Activated CD8-positive, alpha-beta memory T cell treated with anti-CD3 and anti-CD28 coated beads for 48 hours (primary cell): ENCODE results near the gene PRXL2A.
A peak's percentile ranks its signal among the peaks of the same experiment; 100 is the strongest.
"Not testable (repeated sequence)": the region's sequence is repeated elsewhere in the genome, so short reads cannot be mapped to it uniquely, and the experiment has no call there.

ENCODE experiments used
- DNase-seq, 3 experiments: peaks; one replicate each; pipeline ENCODE4 v3.0.0-alpha.2; 2020; ENCODE audit warnings: low read depth in 2 of 3, low spot score in 2 of 3

PRXL2A gene

GRCh38 chr10:80408242-80409101, at the start of gene PRXL2A:
Gene PRXL2A, plus strand, starts transcription at chr10:80408551. Its CDS starts 11,917 bp downstream, at chr10:80420468.
- peak; percentile 61 to 83 (median 69) for DNase-seq

GRCh38 chr10:80358925-80359324, 49.4 kb upstream of the PRXL2A start:
- not testable (repeated sequence) for DNase-seq

- DNase-seq, result no peak
These were observed 48.7 kb upstream of the PRXL2A start for GRCh38 chr10:80359644-80360043.

DNA sequence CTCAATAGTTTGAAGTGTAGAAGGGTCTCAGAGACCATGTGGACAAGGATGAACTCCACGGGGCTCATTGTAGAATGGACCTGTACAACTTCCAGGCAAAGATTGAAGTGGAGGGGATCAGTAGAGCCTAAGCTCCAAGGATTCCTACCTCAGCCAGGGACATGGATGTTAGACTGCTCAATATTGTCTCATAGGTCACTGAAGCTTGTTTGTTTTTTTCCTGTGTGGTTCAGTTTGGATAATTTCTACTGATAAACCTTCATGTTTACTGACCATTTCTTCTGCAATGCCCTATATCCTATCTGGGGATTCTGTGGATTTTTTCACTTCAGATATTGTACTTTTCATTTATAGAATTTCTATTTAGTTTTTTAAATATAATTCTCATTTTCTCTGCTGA, 42.8 kb upstream of the PRXL2A start:
- DNase-seq, result no peak

GRCh38 chr10:80371467-80371866, 36.9 kb upstream of the PRXL2A start:
- DNase-seq, result no peak

GRCh38 chr10:80372675-80373074, 35.7 kb upstream of the PRXL2A start:
- DNase-seq, result no peak

GRCh38 chr10:80373502-80373901, 34.8 kb upstream of the PRXL2A start:
- DNase-seq, result no peak

GRCh38 chr10:80379701-80380100, 28.6 kb upstream of the PRXL2A start:
- DNase-seq, result no peak

GRCh38 chr10:80380185-80380584, 28.2 kb upstream of the PRXL2A start:
- no peak for DNase-seq

GRCh38 chr10:80382989-80383388, 25.4 kb upstream of the PRXL2A start:
- DNase-seq, result no peak

DNA sequence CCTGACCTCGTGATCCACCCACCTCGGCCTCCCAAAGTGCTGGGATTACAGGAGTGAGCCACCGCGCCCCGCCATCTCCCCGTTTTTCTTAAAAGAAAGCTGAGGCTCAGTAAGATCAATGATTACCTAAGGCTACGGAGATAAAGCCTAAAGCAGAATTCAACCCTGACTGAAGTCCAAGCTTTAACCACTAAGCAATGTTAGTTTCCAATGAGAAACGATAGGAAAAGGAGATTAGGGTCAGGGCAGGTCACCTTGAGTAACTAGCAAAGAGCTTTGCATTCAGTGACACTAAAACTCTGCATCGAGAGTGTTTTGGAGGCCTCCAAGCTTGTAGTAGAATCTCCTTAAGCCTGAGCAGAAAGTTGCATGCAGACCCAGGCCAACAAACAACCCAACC, 17.6 kb upstream of the PRXL2A start:
- DNase-seq, result no peak

DNA sequence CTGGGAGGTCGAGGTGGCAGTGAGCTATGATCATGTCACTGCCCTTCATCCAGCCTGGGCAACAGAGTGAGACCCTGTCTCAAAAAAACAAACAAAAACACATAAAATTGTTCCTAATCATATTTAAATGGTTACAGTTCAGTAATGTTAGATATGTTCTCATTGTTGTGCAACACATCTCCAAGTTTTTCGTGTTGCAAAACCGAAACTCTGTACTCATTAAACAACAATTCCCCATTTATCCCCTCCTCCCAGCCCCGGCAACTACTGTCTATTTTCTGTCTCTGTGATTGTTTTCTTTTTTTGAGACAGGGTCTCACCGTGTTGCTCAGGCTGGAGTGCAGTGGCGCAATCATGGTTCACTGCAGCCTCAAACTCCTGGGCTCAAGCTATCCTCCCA, 16.1 kb upstream of the PRXL2A start:
- no peak for DNase-seq

GRCh38 chr10:80394358-80394916, 13.9 kb upstream of the PRXL2A start:
- DNase-seq, result no peak

GRCh38 chr10:80397014-80397413, 11.3 kb upstream of the PRXL2A start:
- DNase-seq, result no peak

- DNase-seq, result no peak
These were observed 8.1 kb upstream of the PRXL2A start for GRCh38 chr10:80400136-80400804.

DNA sequence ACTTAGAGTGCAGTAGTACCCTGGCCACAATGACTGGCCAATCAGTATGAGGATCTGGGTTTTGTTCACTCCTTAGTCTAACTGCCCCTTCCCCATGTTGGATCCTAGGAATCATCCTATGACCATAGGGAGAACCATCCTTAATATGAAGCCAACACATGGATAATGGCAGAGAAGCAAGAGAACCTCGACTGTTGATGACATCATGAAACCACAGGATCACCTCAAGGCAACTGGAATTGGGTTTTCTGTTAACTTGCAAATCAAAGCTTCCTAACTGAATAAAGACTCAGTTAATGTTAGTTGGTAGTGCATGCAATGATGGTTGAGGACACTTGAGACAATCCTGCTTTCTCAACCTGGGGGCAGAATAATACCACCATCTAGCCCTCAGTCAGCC, 3.3 kb upstream of the PRXL2A start:
- no peak for DNase-seq

- DNase-seq, result no peak
These were observed 2.7 kb upstream of the PRXL2A start for GRCh38 chr10:80405626-80406025.

DNA sequence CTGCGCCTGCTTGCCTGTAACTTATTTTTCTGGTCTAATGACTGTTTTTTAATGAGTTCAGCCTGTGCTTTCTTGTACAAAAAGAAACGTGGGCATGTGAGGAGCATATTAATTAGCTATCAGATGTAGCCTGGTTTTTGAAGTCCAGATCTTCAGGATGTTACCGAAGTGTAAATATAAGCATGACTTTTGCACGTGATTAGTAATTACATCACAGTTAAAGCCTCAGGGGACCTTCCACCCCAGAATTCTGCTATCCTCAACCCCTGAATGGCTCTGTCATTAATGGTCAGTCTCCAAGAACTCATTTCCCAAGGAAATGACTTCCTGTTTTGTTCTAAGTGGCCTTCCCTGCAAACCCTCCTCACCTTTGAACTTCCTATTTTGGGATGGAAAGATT, 2.1 kb upstream of the PRXL2A start:
- no peak for DNase-seq

- peak; percentile 33 to 44 (median 37) for DNase-seq
These were observed 524 bp upstream of the PRXL2A start for GRCh38 chr10:80407812-80408241.

DNA sequence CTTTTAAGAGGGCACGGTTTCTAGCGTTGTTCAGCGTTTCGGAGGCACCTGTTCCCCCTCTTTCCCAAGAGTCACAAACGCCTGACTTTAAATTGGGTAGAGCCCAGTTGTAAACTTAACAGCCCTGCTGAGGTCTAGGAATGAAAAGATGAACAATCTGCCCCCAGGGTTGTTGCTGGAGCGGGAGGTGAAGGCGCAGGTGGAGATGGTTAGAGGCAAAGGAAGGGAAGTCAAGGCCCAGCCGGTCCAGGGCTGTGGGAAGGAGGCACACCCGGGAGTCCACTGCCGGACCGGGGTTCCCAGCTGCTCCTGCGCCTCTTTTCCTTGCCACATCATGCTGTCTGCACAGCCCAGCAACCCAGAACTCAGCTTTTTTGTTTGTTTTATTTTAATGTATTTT, 770 bp downstream of the PRXL2A start:
- DNase-seq, result no peak

DNA sequence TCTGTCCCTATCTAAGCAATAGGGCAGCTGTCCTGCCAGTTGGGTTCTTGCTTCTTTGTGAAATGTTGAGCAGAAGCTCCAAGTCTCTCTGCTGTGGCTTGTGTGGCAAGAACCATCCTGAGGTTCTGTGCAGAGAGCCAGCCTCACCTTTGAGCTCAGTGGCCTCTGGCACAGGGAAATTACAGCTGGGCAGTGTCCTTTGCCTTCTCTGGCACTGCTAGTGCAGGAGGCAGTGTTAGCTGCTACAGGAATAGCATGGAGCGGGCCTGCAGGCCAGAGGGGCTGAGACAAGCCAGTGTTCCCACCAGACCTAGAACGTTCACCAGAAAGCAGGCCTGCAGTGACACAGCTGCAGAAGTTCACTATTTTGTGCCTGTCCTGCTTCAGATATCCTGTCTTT, 1.8 kb downstream of the PRXL2A start:
- no peak for DNase-seq

GRCh38 chr10:80410578-80411145, 2.3 kb downstream of the PRXL2A start:
- DNase-seq, result no peak
